ENCODE measurements around the gene ANAPC2.

GRCh38 chr9:137145731-137146526 is 42.4 kb downstream of the ANAPC2 start:
- TF ChIP-seq CTCF (IDR thresholded peaks at IDR 0.05) (no peak), ZFX (IDR thresholded peaks at IDR 0.05; ENCODE audit: borderline replicate concordance) (no peak)

Measured in 22Rv1 (cell line).